Posterior vena cava (tissue), 2 donors: ENCODE data around the gene ZFP36L1. TPM values are rescaled to one million over a fixed set of nuclear protein-coding genes. Genes with fewer than 3 reads are reported as not detected.

Experiments
- DNase-seq: peaks from one replicate; pipeline ENCODE4 v3.0.0-alpha.2; 2020; ENCODE audit warnings: low spot score
- intact Hi-C, 2 donors: fragments of 100-400 bp; cut with DNase I; formaldehyde crosslinking; loops; one replicate each; pipeline versions ENCODE4 v1.14.1 to v1.14.2; 2022 to 2023
- long read RNA-seq, 2 donors: library from polyadenylated mRNA; unstranded; transcript quantifications; one replicate each; pipeline ENCODE4 v2.0.0, GENCODE V29; 2020 to 2021
- total RNA-seq, 2 donors: library from RNA; stranded (reverse); fragmentation: NEBNext Ultra II Directional; extraction: Animal tissue kit (Norgen Biotek cat#: 25700); gene quantifications; one replicate each; pipeline ENCODE4 v1.2.1, GENCODE V29; 2021
- donor health status: DM: yes; HTN: yes; CAD: no.
- donor health status: DM: yes; HTN: yes; CAD: no.

ZFP36L1 gene, protein sequence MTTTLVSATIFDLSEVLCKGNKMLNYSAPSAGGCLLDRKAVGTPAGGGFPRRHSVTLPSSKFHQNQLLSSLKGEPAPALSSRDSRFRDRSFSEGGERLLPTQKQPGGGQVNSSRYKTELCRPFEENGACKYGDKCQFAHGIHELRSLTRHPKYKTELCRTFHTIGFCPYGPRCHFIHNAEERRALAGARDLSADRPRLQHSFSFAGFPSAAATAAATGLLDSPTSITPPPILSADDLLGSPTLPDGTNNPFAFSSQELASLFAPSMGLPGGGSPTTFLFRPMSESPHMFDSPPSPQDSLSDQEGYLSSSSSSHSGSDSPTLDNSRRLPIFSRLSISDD
- 100 to 1,000 TPM; 311 to 319 TPM for total RNA-seq
- long read RNA-seq, donor 1, transcript ZFP36L1-202 (2 exons, 3,190 nt), result major isoform, 18 of 40 reads
- long read RNA-seq, donor 1, partial matches to known transcripts, result 1 of 40 reads
- long read RNA-seq, donor 1, other reads (novel, unspliced or antisense), result 21 of 40 reads
- long read RNA-seq, donor 2, transcript ZFP36L1-201 (3 exons, 3,026 nt), result major isoform, 6 of 40 reads
- long read RNA-seq, donor 2, partial matches to known transcripts, result 5 of 40 reads
- long read RNA-seq, donor 2, other reads (novel, unspliced or antisense), result 27 of 40 reads

DNA sequence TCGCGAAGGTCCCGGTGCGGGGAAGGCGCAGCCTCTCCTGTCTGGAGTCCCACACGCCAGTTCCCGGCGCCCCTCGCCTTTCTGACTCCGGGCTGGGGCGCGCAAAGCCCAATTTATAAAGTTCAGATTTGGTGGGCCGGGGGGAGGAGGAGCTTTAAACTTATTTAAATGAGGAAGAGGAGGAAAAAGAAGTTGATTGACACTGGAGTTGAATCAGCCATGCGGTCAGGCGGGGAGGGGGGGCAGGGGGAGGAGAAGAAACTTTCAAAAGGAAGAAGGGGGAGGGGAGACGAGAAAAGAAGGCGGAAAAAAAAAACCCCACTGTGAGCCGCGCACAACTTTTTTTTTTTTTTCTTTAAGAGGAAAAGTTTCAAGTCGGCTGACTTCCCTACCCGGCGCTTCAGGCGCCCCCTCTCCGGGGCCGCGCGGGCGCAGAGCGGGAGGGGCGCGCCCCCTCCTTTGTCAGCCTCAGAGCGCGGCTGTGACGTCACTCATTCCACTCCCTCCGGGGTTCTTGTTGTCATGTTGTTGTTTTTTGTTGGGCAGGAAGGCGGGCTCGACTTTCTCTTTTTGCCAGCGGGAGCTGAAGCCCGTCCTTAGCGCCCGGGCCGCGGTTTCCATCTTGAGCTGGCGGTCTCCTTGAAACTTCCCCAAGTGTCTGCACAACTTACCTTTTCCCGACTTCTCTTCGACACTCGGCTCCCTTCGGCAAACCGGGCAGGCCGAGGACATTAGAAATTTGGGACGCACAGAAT lies at the start of gene ZFP36L1:
ZFP36L1 (minus strand) TSS at position 89 of the 755 bp plus-strand sequence. CDS start 129 bp downstream, outside the sequence.
- intact Hi-C loops, result loop anchor here (5.0 to 10.0 kb wide), 3 partner anchors 246 to 546 kb away; no protein-coding TSS in a partner anchor
- DNase-seq, result peak; percentile 98

DNA sequence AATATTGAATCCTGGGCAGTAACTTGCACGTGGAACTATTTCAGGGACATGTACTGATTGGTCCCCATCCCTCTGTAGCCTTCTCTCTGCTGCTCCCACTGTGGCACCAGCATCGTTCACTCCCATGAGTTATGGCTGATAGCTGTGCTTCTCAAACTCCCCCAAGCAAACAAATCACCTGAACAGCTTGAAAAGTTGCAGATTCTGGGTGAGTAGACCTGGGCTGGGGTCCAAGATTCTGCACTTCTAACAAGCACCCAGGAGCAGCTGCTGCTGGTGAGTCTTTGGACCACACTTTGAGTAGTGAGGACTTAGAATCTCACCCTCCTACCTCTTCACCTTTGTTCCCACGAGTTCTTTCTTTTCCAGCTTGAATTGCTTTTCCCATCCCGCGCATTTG lies 49.4 kb upstream of the ZFP36L1 start:
- intact Hi-C loops, result loop anchor here in 1 of 2 donors (5.0 kb wide), 1 partner anchor 1415 kb away; no protein-coding TSS in a partner anchor
- no peak for DNase-seq

DNA sequence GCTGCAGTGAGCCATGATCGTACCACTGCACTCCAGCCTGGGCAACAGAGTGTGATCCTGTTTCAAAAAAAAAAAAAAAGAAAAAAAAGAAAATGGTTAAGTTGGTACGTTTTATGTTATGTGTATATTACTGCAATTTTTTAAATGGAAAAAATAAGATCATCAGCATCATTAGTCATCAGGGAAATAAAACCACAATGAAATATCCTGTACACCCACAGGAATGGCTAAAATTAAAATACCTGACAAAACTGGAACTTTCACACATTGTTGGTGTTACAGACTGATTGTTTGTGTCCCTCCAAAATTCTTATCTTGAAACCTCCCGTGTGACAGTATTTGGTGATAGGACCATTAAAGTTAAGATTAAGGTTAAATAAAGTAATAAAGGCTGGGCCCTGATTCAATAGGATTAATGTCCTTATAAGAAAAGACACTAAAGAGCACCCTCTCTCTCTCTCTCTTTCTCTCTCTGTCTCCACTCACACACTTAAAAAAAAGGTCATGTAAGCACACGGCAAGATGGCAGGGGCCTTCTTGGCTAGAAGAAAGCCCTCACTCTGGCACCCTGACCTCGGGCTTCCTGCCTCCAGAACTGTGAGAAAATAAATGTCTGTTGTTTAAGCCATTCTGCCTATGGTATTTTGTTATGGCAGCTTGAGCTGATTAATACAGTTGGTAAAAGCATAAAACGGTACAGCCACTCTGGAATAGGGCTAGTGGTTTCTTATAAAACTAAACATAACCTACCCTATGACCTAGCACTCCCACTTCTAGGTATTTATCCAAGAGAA lies 48.3 kb upstream of the ZFP36L1 start:
- intact Hi-C loops, result loop anchor here in 1 of 2 donors (5.0 kb wide), 1 partner anchor 1414 kb away; no protein-coding TSS in a partner anchor
- no peak for DNase-seq

DNA sequence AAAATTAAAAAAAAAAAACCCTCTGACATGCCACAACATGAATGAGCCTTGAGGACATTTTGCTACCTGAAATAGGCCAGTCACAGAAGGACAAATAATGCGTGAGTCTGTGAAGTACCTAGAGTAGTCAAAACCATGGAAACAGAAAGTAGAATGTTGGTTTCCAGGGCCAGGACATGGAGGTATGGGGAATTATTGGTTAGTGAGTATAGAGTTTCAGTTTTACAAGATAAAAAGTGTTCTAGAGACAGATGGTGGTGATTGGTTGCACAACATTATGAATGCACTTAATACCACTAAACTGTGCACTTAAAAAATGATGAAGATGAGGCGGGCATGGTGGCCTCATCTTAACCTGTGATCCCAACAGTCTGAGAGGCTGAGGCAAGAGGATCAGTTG lies 47.6 kb upstream of the ZFP36L1 start:
- intact Hi-C loops, result loop anchor here in 1 of 2 donors (5.0 kb wide), 1 partner anchor 1413 kb away; no protein-coding TSS in a partner anchor
- DNase-seq, result no peak

DNA sequence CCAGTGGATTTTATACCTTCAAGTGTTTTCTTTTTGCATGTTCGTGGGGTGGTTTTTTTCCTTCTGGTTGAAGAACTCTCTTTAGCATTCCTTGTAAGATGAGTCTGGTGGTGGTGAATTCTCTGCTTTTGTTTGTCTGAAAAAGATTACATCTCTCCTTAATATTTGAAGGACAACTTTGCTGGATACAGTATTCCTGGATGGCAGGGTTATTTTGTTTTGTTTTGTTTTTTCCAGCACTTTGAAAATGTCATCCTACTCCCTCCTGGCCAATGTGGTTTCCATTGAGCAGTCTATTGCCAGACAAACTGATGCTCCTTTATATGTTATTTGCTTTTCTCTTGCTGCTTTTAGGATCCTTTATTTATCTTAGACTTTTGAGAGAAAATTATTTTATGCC lies 43.2 kb upstream of the ZFP36L1 start:
- no peak for DNase-seq
- intact Hi-C loops, result no loop called here

DNA sequence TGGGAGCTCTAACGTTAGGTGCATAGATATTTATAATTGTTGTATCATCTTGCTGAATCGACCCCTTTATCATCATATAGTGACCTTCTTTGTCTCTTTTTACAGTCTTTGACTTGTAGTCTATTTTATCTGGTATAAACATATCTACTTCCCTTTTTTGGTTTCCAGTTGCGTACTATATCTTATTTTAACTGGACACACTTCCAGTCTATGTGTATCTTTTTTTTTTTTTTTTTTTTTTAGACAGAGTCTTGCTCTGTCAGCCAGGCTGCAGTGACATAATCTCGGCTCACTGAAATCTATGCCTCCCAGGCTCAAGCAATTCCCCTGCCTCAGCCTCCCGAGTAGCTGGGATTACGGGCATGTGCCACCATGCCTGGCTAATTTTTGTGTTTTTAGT lies 41.9 kb upstream of the ZFP36L1 start:
- DNase-seq, result no peak

DNA sequence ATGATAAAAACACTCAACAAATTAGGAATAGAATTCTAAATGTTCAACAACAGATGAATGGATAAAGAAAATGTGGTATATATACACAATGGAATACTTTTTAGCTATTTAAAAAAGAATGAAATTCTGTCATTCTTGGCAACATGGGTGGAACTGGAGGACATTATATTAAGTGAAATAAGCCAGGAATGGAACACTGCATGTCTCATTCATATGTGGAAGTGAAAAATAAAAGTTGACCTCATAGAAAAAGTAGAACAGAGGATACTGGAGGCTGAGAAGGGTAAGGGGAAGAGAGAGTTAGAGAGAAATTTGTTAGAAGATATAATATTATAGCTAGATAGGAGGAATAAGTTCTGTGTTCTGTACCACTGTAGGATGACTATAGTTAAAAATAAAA lies 35.8 kb upstream of the ZFP36L1 start:
- intact Hi-C loops, result no loop called here
- DNase-seq, result no peak

More for the DNA sequence above, 41.9 kb upstream of the ZFP36L1 start:
- intact Hi-C loops, result no loop called here

DNA sequence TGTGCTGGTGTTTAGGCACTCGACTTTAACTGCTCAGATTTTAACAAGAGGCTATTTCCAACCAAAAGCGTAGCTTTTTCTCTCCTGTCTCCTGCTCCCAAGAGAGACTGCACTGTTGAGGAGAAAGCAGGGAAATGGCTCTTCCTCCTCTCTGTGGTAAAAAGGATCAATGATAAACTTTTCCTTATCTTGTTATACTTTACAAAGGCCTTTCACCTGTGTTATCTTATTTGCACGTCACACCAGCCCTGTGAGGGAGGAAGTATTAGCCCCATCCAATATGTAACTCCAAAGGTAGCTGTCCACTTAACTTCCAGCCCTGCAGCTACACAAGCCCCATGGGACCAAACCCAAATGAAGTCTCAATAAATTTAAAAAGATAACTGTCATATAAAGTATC lies 32.9 kb upstream of the ZFP36L1 start:
- intact Hi-C loops, result no loop called here
- DNase-seq, result no peak

DNA sequence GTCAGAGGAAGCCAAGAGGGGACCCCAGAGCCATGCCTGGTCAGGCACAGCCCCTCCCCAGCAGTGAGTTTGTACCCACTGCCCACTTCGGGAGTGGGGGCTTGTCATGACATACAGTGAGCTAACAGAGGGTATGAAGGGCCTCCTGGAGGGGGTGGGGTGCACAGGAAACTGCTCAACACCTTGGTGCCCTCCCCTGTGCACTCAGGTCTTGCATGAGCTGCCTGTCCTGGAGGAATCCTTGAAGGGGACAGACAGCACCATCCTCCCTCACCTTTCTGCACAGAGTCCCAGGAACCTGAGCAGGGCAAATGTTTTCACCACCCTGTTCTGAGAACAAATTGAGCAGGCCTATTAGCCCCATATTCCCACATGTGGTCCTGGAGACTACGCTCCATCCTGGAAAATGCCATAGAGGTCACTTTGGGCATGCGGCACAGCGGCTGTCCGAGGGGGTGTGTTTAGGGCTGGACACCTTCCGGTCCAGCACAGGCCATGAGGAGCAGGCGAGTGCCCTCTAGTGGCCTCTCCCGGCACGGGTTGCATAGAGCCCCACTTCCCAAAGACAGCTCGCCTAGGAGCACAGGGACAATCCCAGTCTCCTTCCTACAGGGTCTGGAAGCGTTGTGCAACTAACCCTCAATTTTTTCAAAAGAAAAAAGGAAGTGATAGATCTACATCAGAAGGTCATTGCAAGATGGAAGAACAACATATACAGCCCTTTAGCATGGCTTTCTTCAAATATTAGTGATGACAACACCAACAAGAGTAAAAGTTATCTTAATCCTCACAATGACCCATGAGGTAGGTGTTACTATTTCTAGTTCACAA lies 31.9 kb upstream of the ZFP36L1 start:
- DNase-seq, result peak; percentile 95
- intact Hi-C loops, result no loop called here

DNA sequence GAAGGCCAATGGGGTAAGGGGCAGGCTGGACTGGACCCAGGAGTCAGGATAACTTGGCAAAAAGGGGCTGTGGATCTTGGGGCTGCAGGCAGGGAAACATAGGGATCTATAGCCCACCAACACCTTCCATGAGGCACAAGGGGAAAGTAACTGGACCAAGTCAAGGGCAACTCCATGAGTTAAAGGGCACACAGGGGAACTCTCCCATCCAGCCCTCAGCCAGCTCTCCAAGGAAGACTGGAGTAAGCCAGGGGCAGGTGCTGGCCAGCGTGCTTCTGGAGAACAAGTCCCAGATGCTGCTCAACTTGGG lies 31.3 kb upstream of the ZFP36L1 start:
- intact Hi-C loops, result no loop called here
- no peak for DNase-seq

DNA sequence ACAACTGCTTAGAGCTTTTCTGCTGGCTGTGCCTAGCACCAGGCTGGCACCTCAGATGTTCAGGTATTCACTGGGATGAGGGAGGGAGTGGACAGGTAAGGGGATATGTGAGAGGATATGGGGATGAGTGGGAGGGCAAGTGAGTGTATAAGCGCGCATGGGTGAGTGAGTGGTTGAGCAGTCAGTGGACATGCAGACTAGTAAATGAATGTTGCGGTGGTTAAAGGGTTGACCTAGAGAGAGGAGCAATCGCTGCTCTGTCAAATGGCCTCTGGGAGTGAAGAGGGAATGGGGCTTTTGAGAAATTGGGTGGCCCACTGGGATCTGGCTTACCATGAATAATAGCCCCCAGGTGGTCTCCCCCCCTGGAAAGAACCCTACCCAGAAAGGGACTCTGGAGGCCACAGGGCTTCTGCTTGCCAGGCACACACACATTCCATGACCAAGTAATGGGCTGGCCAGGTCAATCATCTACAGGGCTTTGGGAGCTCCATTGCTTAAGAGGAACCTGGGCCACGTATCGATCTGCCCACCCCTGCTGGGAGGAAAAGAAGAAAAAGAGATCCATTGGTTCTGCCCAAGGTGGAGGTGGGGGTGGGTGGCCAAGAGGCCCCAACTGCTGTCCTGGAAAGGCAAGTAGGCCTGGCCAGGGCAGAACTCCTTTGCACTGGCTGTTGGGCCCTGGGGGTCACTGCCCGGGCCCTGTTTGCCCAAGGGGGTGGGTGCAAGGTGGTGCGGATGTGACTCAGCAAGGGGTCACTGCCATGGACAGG lies 30.8 kb upstream of the ZFP36L1 start:
- intact Hi-C loops, result no loop called here
- DNase-seq, result no peak

DNA sequence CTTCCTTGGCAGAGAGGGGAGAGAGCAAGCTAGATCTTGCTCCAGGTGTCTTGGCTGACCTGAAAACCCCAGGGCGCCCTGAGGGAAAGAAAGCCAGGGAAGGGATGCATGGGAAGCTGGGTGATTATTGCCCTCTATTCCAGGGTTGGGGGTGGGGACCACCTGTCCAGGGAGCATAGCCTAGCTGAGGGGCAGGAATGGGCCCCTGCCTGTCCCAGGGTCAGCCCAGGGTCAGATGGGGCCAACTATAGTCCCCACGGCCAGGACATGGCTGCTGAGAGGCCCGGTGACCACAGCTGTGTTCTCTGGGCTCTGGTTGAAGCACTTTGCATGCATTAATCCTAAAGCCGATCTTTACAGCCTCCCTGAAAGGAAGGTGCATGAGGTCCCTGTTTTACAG lies 30.1 kb upstream of the ZFP36L1 start:
- intact Hi-C loops, result no loop called here

DNA sequence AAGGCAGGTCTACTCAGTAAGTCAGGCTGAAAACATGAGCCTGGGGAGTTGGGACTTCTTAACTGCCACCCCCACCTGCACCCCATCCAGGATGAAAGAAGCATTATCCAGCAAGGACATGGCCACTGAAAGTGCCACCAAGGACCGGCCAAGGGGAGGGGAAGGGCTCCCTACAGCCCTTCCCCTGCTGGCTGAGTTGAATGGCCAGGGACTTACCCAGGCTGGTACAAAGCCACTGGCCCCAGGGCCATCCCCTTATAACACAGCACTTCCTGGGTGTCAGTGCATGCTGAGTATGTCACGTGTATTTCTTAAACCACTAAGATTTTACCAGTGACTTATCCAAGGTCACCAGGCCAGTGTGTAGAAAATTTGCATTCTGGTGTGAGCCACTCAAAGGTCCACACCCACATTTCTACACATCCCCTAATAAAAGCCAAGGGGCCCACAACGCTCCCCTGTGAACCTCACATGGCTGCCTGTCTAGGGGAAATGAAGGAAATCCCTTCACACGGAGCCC lies 29.3 kb upstream of the ZFP36L1 start:
- no peak for DNase-seq
- intact Hi-C loops, result no loop called here

More for the DNA sequence above, 30.1 kb upstream of the ZFP36L1 start:
- no peak for DNase-seq

DNA sequence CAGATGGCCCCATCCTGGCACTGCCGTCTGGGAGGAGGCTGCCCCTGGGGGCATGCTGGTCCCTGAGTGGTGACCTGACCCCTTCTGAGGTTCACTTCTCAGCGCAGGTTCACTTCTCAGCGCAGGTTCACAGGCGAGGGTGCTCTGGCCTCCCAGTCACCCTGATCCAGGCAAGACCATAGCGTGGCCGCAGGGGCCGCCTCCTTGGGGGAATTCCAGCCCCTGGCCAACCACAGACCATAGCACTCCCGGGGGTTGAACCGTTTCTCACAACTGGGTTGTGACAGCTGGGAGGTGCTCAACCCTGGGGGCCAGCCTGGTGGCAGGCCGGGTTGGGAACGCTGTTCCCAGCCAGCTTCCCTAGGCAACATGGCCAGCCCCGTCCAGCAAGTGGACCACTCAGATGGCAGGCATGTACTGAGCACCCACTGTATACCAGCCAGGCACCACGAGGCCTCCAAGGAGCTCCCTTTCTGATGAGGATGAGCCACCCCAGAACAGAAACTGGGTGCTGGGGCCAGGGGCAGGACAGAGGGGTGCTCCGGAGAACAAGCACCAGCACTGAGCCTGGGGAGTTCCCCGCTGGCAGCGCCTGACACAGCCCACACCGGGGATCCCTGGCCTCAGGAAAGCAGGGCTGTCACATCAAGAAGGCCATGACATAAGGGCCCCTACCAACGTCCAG lies 28.3 kb upstream of the ZFP36L1 start:
- intact Hi-C loops, result no loop called here
- DNase-seq, result no peak

DNA sequence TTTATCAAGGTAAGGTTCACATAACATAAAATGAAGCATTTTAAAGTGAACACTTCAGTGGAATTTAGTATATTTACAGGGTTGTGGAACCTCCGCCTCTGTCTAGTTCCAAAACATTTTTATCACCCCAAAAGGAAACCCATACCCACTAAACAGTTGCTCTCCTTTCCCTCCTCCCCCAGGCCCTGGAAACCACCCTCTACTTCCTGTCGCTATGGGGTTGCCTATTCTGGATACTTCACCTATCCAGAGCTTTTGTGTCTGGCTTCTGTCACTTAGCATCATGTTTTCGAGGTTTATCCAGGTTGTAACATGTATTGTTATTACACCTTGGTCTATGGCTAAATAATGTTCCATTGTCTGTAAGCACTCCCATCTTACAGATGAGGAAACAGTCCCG lies 27.7 kb upstream of the ZFP36L1 start:
- no peak for DNase-seq
- intact Hi-C loops, result no loop called here

DNA sequence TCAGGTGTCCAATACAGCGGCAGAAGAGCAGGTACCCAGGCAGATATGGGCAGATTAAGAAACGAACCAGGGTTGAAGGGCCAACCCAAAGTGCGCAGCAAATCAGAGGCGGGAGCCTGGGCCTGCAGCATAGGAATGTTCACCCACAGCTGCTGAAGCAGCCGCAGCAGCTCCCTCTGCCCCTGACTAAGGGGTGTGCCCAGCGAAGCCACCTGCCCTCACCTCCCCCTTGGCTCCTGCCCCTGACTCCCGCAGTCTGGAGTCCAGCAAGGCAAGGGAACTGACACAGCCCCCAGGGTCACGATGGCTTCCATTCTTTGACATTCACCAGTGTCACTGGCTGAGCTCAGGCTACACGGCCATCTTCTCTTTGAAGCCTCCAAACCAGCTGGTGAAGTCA lies 27.3 kb upstream of the ZFP36L1 start:
- intact Hi-C loops, result no loop called here

DNA sequence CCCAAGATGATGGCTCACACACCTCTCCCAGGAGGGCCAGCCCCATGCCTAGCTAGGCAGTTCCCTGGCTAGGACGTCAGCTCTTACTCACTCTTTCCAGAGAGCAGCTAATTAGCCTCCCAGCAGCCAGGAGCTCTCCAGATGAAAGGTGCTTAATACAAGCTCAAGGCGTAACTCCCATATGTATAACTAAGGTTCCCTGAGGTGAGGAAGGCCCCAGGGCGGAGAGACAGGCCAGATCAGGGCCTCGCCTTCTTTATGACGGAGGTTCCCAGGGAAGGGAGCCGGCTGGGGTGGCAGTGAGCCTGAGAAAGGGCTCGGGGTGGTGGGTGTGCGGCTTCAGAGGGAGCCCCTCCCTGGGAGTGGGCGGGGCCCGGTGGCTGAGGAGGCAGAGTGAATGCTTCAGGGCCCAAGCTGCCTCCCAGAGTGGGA lies 26.4 kb upstream of the ZFP36L1 start:
- no peak for DNase-seq
- intact Hi-C loops, result loop anchor here (5.0 to 10.0 kb wide), 4 partner anchors 424 to 887 kb away; no protein-coding TSS in a partner anchor

More for the DNA sequence above, 27.3 kb upstream of the ZFP36L1 start:
- no peak for DNase-seq
